H1 (cell line): ENCODE results near the gene CHSY1. TPM values are rescaled to one million over a fixed set of nuclear protein-coding genes. Genes with fewer than 3 reads are reported as not detected.

Experiments used
- CTCF ChIA-PET: fragments of 300-600 bp; sonication (Branson Sonifier 250); formaldehyde crosslinking; loops from one replicate; lab custom pipeline; 2021; ENCODE audit not compliant: partially characterized antibody; lab: Charles Lee
- POLR2A ChIA-PET: fragments of 300-600 bp; sonication (Branson Sonifier 250); formaldehyde crosslinking; loops from one replicate; lab custom pipeline; 2021; ENCODE audit warnings: inconsistent platforms; ENCODE audit not compliant: partially characterized antibody; lab: Charles Lee
- DNase-seq, 2 experiments: peaks; one replicate each; pipeline versions ENCODE4 v3.0.0 to v3.0.0-alpha.2; 2010 to 2022; ENCODE audit warnings: low spot score in 2 of 2, low read depth in 1 of 2, mixed read lengths in 1 of 2
- FAIRE-seq: peaks from 2 replicates; lab custom pipeline; 2011; peaks lifted over from hg19 to GRCh38; lab: Jason Lieb, UNC
- H2AFZ ChIP-seq: 2 replicates; pipeline ENCODE4 v1.8.1; 2012; ENCODE audit warnings: low read length, inconsistent platforms
- H2AK5ac ChIP-seq: 2 replicates; pipeline ENCODE4 v1.6.1; 2013; ENCODE audit warnings: low read depth, low read length
- H2BK120ac ChIP-seq: replicated peaks from 2 replicates; pipeline ENCODE3; 2013; ENCODE audit warnings: low read depth, low read length, inconsistent platforms
- H2BK12ac ChIP-seq: 2 replicates; pipeline ENCODE4 v1.6.1; 2013; ENCODE audit warnings: low read depth, low read length
- H2BK15ac ChIP-seq: 2 replicates; pipeline ENCODE4 v1.6.1; 2013; ENCODE audit warnings: low read length
- H2BK20ac ChIP-seq: 2 replicates; pipeline ENCODE4 v1.6.1; 2013; ENCODE audit warnings: low read length
- H2BK5ac ChIP-seq: 2 replicates; pipeline ENCODE4 v1.6.1; 2013; ENCODE audit warnings: low read depth, low read length
- H3K14ac ChIP-seq: 2 replicates; pipeline ENCODE4 v1.6.1; 2013; ENCODE audit warnings: inconsistent platforms; ENCODE audit not compliant: insufficient read length
- H3K18ac ChIP-seq: 2 replicates; pipeline ENCODE4 v1.6.1; 2013; ENCODE audit warnings: low read length; ENCODE audit errors: extremely low read depth
- H3K23ac ChIP-seq: 2 replicates; pipeline ENCODE4 v1.6.1; 2013; ENCODE audit warnings: inconsistent platforms; ENCODE audit not compliant: insufficient read length
- H3K23me2 ChIP-seq: 2 replicates; pipeline ENCODE4 v1.6.1; 2013; ENCODE audit warnings: low read depth, low read length
- H3K27ac ChIP-seq: 2 replicates; pipeline ENCODE4 v1.6.1; 2011; ENCODE audit warnings: low read depth, low read length, inconsistent platforms
- H3K27me3 ChIP-seq, 4 experiments: replicated peaks in 1 of 4; 1 replicate in 1 of 4; 2 replicates in 3 of 4; pipeline versions ENCODE4 v1.6.1 to v1.8.1; 2011 to 2013; ENCODE audit warnings: low read length in 3 of 4, mild to moderate bottlenecking in 3 of 4, inconsistent platforms in 2 of 4, mixed read lengths in 2 of 4, moderate library complexity in 1 of 4; ENCODE audit not compliant: control insufficient read depth in 3 of 4, insufficient read depth in 3 of 4; ENCODE audit errors: extremely low read depth in 1 of 4
- H3K36me3 ChIP-seq, 4 experiments: 2 replicates each; pipeline versions ENCODE4 v1.6.1 to v1.8.1; 2011 to 2013; ENCODE audit warnings: mild to moderate bottlenecking in 4 of 4, low read length in 3 of 4, moderate library complexity in 2 of 4, control low read depth in 1 of 4, inconsistent platforms in 1 of 4; ENCODE audit not compliant: insufficient read depth in 4 of 4, control insufficient read depth in 2 of 4
- H3K4ac ChIP-seq: replicated peaks from 2 replicates; pipeline ENCODE3; 2013; ENCODE audit warnings: low read length, low read depth, mixed read lengths, inconsistent platforms; ENCODE audit not compliant: insufficient read length
- H3K4me1 ChIP-seq, 4 experiments: replicated peaks in 1 of 4; 1 replicate in 1 of 4; 2 replicates in 3 of 4; pipeline versions ENCODE4 v1.6.1 to v1.8.1; 2011 to 2013; ENCODE audit warnings: low read length in 3 of 4, inconsistent platforms in 2 of 4, mixed read lengths in 1 of 4; ENCODE audit not compliant: insufficient read depth in 4 of 4, control insufficient read depth in 3 of 4
- H3K4me2 ChIP-seq, 2 experiments: 2 replicates each; pipeline versions ENCODE4 v1.6.1 to v1.8.1; 2011 to 2013; ENCODE audit warnings: low read depth in 2 of 2, low read length in 2 of 2, control low read depth in 1 of 2, inconsistent platforms in 1 of 2, mild to moderate bottlenecking in 1 of 2; ENCODE audit not compliant: insufficient read depth in 1 of 2
- H3K4me3 ChIP-seq, 4 experiments: fragments of 200-600, 300-600 bp in 1 of 4; sonication (generic), shearing (Covaris generic), sonication (Bioruptor Twin) in 1 of 4; 2 replicates each; pipeline versions ENCODE4 v1.5.1 to v1.8.1; 2011 to 2016; ENCODE audit warnings: low read length in 4 of 4, low read depth in 3 of 4, control low read depth in 2 of 4, inconsistent platforms in 2 of 4, mild to moderate bottlenecking in 2 of 4, mixed read lengths in 1 of 4, moderate library complexity in 1 of 4; ENCODE audit not compliant: insufficient read depth in 2 of 4; ENCODE audit errors: extremely low read depth in 1 of 4
- H3K56ac ChIP-seq: replicated peaks from 2 replicates; pipeline ENCODE3; 2013; ENCODE audit warnings: low read depth, mild to moderate bottlenecking, mixed read lengths, low read length, inconsistent platforms; ENCODE audit not compliant: insufficient read length
- H3K79me1 ChIP-seq: 2 replicates; pipeline ENCODE4 v1.6.1; 2013; ENCODE audit warnings: low read depth, low read length, control low read depth
- H3K79me2 ChIP-seq, 2 experiments: 2 replicates each; pipeline versions ENCODE4 v1.6.1 to v1.8.1; 2012 to 2013; ENCODE audit warnings: low read length in 2 of 2, mild to moderate bottlenecking in 2 of 2, inconsistent platforms in 1 of 2; ENCODE audit not compliant: insufficient read depth in 2 of 2, control insufficient read depth in 1 of 2
- H3K9ac ChIP-seq, 4 experiments: replicated peaks in 1 of 4; 1 replicate in 1 of 4; 2 replicates in 3 of 4; pipeline versions ENCODE4 v1.6.1 to v1.8.1; 2011 to 2013; ENCODE audit warnings: low read depth in 3 of 4, low read length in 3 of 4, control low read depth in 2 of 4, mild to moderate bottlenecking in 2 of 4, moderate library complexity in 2 of 4, inconsistent platforms in 1 of 4; ENCODE audit errors: extremely low read depth in 1 of 4
- H3K9me3 ChIP-seq, 2 experiments: 2 replicates each; pipeline versions ENCODE4 v1.6.1 to v1.8.1; 2012 to 2013; ENCODE audit warnings: mild to moderate bottlenecking in 2 of 2, moderate library complexity in 2 of 2, control low read depth in 1 of 2, inconsistent platforms in 1 of 2, low read depth in 1 of 2, low read length in 1 of 2, mixed read lengths in 1 of 2; ENCODE audit not compliant: insufficient read depth in 2 of 2
- H4K20me1 ChIP-seq, 2 experiments: replicated peaks in 1 of 2; 2 replicates each; pipeline versions ENCODE3 to v1.8.1; 2011 to 2013; ENCODE audit warnings: inconsistent platforms in 2 of 2, low read length in 2 of 2, mild to moderate bottlenecking in 1 of 2; ENCODE audit not compliant: insufficient read depth in 2 of 2, control insufficient read depth in 1 of 2
- H4K5ac ChIP-seq: 2 replicates; pipeline ENCODE4 v1.6.1; 2013; ENCODE audit warnings: low read length, low read depth, mixed read lengths, inconsistent platforms; ENCODE audit not compliant: insufficient read length
- H4K8ac ChIP-seq: 2 replicates; pipeline ENCODE4 v1.8.0; 2013; ENCODE audit warnings: mild to moderate bottlenecking, moderate library complexity, low read length, inconsistent platforms; ENCODE audit not compliant: insufficient read depth; ENCODE audit errors: extremely low read depth
- H4K91ac ChIP-seq: replicated peaks from 2 replicates; pipeline ENCODE3; 2013; ENCODE audit warnings: low read length, mixed read lengths, inconsistent platforms; ENCODE audit not compliant: insufficient read length
- ASH2L ChIP-seq: fragments of 200-600, 300-600 bp; sonication (generic); IDR thresholded peaks from one replicate; pipeline ENCODE4 v1.7.1; 2017; ENCODE audit warnings: low read length
- BRCA1 ChIP-seq: IDR thresholded peaks from 2 replicates; pipeline ENCODE4 v1.6.1; 2012; ENCODE audit warnings: low read depth, low read length, improper control_type of control experiment
- EGR1 ChIP-seq: IDR thresholded peaks from 2 replicates; pipeline ENCODE4 v1.6.1; 2011; ENCODE audit warnings: low read depth, low read length, borderline replicate concordance
- GABPA ChIP-seq: IDR thresholded peaks from 2 replicates; pipeline ENCODE4 v1.6.1; 2011; ENCODE audit warnings: mild to moderate bottlenecking, low read length, moderate library complexity, borderline replicate concordance; ENCODE audit not compliant: insufficient read depth
- JUN ChIP-seq: IDR thresholded peaks from 2 replicates; pipeline ENCODE4 v1.6.1; 2011; ENCODE audit warnings: low read depth, mild to moderate bottlenecking, improper control_type of control experiment, low read length
- KDM4A ChIP-seq: IDR thresholded peaks from one replicate; pipeline ENCODE4 v1.7.1; 2012; ENCODE audit warnings: low read depth, mild to moderate bottlenecking, moderate library complexity, low read length, inconsistent platforms; ENCODE audit not compliant: severe bottlenecking
- PHF8 ChIP-seq: fragments of 200-600 bp; sonication (generic); conservative IDR thresholded peaks from 2 replicates; pipeline ENCODE4 v1.7.1; 2012; ENCODE audit warnings: low read depth, mild to moderate bottlenecking, inconsistent platforms, low read length, moderate library complexity
- POU5F1 ChIP-seq: IDR thresholded peaks from 2 replicates; pipeline ENCODE4 v1.6.1; 2011; ENCODE audit warnings: low read depth, mild to moderate bottlenecking, low read length, moderate library complexity
- RNF2 ChIP-seq: fragments of 200-900, 300-1000 bp; sonication (generic); IDR thresholded peaks from 2 replicates; pipeline ENCODE4 v1.7.1; 2016; ENCODE audit warnings: borderline replicate concordance, low read depth, mild to moderate bottlenecking, antibody characterized with exemption, low read length; ENCODE audit not compliant: poor library complexity, severe bottlenecking; ENCODE audit errors: missing control alignments
- SAP30 ChIP-seq: fragments of 300-600 bp; sonication (generic); IDR thresholded peaks from 2 replicates; pipeline ENCODE4 v1.7.1; 2012; ENCODE audit warnings: low read length, moderate library complexity, mild to moderate bottlenecking, inconsistent platforms; ENCODE audit not compliant: insufficient read depth, insufficient replicate concordance
- SP4 ChIP-seq: IDR thresholded peaks from 2 replicates; pipeline ENCODE4 v1.6.1; 2012; ENCODE audit warnings: low read length, inconsistent platforms
- SUZ12 ChIP-seq: fragments of 200-600 bp; sonication (generic); IDR thresholded peaks from 2 replicates; pipeline ENCODE4 v1.6.1; 2012; ENCODE audit warnings: mild to moderate bottlenecking, inconsistent platforms, low read length, moderate library complexity, mixed read lengths
- YY1 ChIP-seq: IDR thresholded peaks from 2 replicates; pipeline ENCODE4 v1.6.1; 2011; ENCODE audit warnings: low read depth, mild to moderate bottlenecking, low read length
- WGBS, 2 experiments: shearing (Covaris generic) in 1 of 2; methylation state at CpG; one replicate each; pipeline versions ENCODE4 v1.1.6 to v1.1.7; 2013 to 2015; ENCODE audit warnings: low lambda C conversion rate in 2 of 2, mixed read lengths in 2 of 2, inconsistent platforms in 1 of 2, low coverage in 1 of 2, missing lambda C conversion rate in 1 of 2; ENCODE audit not compliant: insufficient replicate concordance in 2 of 2, insufficient coverage in 1 of 2, insufficient read length in 1 of 2; ENCODE audit errors: extremely low coverage in 1 of 2, missing lambda C conversion rate in 1 of 2; 5-methylcytosine and 5-hydroxymethylcytosine counted together
- polyA plus RNA-seq, 7 experiments: library from polyadenylated mRNA; depleted of rRNA in 3 of 7; stranded (reverse) in 5 of 7; unstranded in 2 of 7; fragments of >200 nt in 5 of 7; fragments of 200-250 nt in 2 of 7; gene quantifications; 1 replicate in 5 of 7; 2 replicates in 1 of 7; 4 replicates in 1 of 7; pipeline versions ENCODE4 v1.2.1 to v1.2.3, GENCODE V29; 2011 to 2013; ENCODE audit warnings: missing spikeins in 2 of 7, mixed read lengths in 2 of 7
- total RNA-seq: library from RNA; stranded (reverse); fragmentation: NEBNext Ultra II Directional; extraction: Animal tissue kit (Norgen Biotek cat#: 25700); gene quantifications from 2 replicates; pipeline ENCODE4 v1.2.1, GENCODE V29; 2021

Gene CHSY1
- total and polyA plus RNA-seq, 2 of the 8 experiments (the other 6 are each of a cell fraction or from before 2014, with no cell fraction given) = 24.9 to 60.7 TPM

GRCh38 chr15:101140697-101141065 is 111.2 kb downstream of the CHSY1 start:
- no peak overlapping the region for H2BK5ac ChIP-seq
- DNase-seq (no peak), FAIRE-seq (no peak)
- no peak overlapping the region for H3K14ac ChIP-seq
- WGBS, 2 experiments = 93% methylated on average over 2 of the region's 2 CpGs; no CpG with 5 or more reads in 1 of the 2 experiments
- no peaks in the 10 kb centered on the region; a peak in 1 of 7 replicates for H3K27me3 ChIP-seq
- H3K9ac ChIP-seq = no peak overlapping the region
- H2BK20ac ChIP-seq = peak overlapping the region; percentile 48; the same call in 1 of the 2 replicates
- peaks cover 10% of the 10 kb centered on the region for H3K23me2 ChIP-seq
- H3K79me1 ChIP-seq = no peaks in the 10 kb centered on the region
- no peak overlapping the region for H2AFZ ChIP-seq
- H2BK15ac ChIP-seq = peak overlapping the region; percentile 65; the same call in 1 of the 2 replicates
- no peak overlapping the region for H2AK5ac ChIP-seq
- CTCF ChIA-PET = interaction anchor here (0.8 to 12.8 kb wide), 8 partner anchors 12 to 132 kb away, joined by 3 to 128 read pairs (median 4); no protein-coding TSS in a partner anchor
- no peak overlapping the region for H3K27ac ChIP-seq
- H3K4ac ChIP-seq = peak overlapping the region; percentile 23
- peak overlapping the region; percentile 72; the same call in 1 of the 2 replicates for H2BK12ac ChIP-seq
- H4K91ac ChIP-seq = no peak overlapping the region
- no peak overlapping the region for H3K4me2 ChIP-seq
- no peak overlapping the region for H4K5ac ChIP-seq
- POLR2A ChIA-PET = interaction anchor here (0.7 to 1.2 kb wide), 3 partner anchors 10 to 129 kb away, joined by 3 to 4 read pairs (median 3); no protein-coding TSS in a partner anchor
- no peak overlapping the region for H3K4me3 ChIP-seq
- H3K56ac ChIP-seq = no peak overlapping the region
- H3K36me3 ChIP-seq = no peaks in the 10 kb centered on the region
- H3K4me1 ChIP-seq = peaks cover 0 to 5% (median 0%) of the 10 kb centered on the region in 4 experiments; a peak in 1 of 7 replicates
- H2BK120ac ChIP-seq = no peak overlapping the region
- H3K23ac ChIP-seq = no peak overlapping the region
- no peak overlapping the region for H3K18ac ChIP-seq
- H4K8ac ChIP-seq = no peak overlapping the region
- H3K79me2 ChIP-seq = no peaks in the 10 kb centered on the region
- peaks cover 0 to 2% of the 10 kb centered on the region in 2 experiments for H4K20me1 ChIP-seq
- H3K9me3 ChIP-seq = no peaks in the 10 kb centered on the region
- TF ChIP-seq POU5F1 = no peak
- TF ChIP-seq SUZ12 = no peak
- TF ChIP-seq SAP30 = no peak
- no peak for TF ChIP-seq YY1
- TF ChIP-seq EGR1 = no peak
- TF ChIP-seq GABPA = no peak
- no peak for TF ChIP-seq BRCA1
- TF ChIP-seq PHF8 = no peak
- TF ChIP-seq KDM4A = no peak
- TF ChIP-seq SP4 = no peak
- TF ChIP-seq ASH2L = no peak
- TF ChIP-seq RNF2 = no peak
- no peak for TF ChIP-seq JUN
